GM13977 (cell line): ENCODE measurements around the gene BEX4.
"Not testable (repeated sequence)": the region's sequence is repeated elsewhere in the genome, so short reads cannot be mapped to it uniquely, and the experiment has no call there.

Experiments
- DNase-seq: peaks from one replicate; pipeline ENCODE4 v3.0.0; 2012; ENCODE audit warnings: low spot score
- in situ Hi-C: fragments of 300-500 bp; cut with MboI; formaldehyde crosslinking; loops from one replicate; pipeline ENCODE4 v1.12.0; 2022; ENCODE audit warnings: low sequenced_read_pairs, low pct_unique_long_range_greater_than_20kb, mixed read lengths, inconsistent platforms; ENCODE audit not compliant: unreplicated experiment
- TF ChIP-seq, protein P1 (sequence below): IDR thresholded peaks from 2 replicates; pipeline ENCODE4 v1.5.1; 2012; ENCODE audit warnings: mild to moderate bottlenecking, control low read depth; ENCODE audit not compliant: insufficient read depth; ENCODE audit errors: extremely low read depth, missing control alignments

Gene BEX4, protein sequence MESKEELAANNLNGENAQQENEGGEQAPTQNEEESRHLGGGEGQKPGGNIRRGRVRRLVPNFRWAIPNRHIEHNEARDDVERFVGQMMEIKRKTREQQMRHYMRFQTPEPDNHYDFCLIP

GRCh38 chrX:103214870-103215424 is at the start of gene BEX4:
TSS of gene BEX4 (plus strand) at chrX:103215108. CDS start at chrX:103216154, 1,046 bp downstream.
- TF ChIP-seq, protein P1, sequence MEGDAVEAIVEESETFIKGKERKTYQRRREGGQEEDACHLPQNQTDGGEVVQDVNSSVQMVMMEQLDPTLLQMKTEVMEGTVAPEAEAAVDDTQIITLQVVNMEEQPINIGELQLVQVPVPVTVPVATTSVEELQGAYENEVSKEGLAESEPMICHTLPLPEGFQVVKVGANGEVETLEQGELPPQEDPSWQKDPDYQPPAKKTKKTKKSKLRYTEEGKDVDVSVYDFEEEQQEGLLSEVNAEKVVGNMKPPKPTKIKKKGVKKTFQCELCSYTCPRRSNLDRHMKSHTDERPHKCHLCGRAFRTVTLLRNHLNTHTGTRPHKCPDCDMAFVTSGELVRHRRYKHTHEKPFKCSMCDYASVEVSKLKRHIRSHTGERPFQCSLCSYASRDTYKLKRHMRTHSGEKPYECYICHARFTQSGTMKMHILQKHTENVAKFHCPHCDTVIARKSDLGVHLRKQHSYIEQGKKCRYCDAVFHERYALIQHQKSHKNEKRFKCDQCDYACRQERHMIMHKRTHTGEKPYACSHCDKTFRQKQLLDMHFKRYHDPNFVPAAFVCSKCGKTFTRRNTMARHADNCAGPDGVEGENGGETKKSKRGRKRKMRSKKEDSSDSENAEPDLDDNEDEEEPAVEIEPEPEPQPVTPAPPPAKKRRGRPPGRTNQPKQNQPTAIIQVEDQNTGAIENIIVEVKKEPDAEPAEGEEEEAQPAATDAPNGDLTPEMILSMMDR = no peak
- in situ Hi-C loops = loop anchor here (25.0 kb wide), 1 partner anchor 247 kb away; no protein-coding TSS in a partner anchor

DNA sequence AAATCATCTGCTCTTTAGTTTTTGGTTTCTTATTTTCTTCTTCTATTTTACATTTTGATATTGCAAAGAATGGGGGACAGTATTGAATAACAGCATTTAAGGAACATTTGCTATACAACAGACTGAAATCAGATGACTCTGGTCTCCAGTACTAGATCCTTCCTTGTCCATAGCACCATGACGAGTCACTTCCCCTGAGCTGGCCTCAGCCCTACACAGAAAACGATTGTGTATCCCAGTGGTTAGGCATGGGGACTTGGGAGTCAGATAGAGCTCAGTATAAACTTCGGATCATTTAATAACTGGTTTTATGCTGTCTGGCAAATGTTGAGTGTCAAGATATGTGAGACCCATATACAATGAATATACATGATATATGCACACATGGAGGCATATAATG is 44.7 kb upstream of the BEX4 start:
- TF ChIP-seq, protein P1 = no peak
- in situ Hi-C loops = no loop called here
- no peak for DNase-seq

More at GRCh38 chrX:103214870-103215424, at the start of gene BEX4:
- peak; percentile 78 for DNase-seq

DNA sequence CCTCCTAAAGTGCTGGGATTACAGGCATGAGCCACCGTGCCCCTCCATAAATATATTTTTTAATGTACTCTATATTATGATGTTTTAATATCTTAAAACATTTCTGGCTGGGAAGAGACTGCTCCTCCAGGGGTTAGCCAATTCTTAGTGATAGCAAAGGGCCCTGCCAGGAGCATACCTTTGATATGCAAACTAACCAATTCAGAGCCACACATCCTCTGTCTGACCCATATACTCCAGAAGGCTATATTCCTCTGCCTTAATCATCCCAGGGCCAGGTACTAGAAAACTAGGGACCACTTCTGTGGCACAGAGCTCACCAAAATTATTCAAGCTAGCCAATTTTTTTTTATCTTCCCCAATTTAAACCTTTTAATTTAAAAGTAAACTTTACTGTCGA is 43.6 kb upstream of the BEX4 start:
- in situ Hi-C loops = no loop called here
- DNase-seq = no peak
- TF ChIP-seq, protein P1 = no peak

DNA sequence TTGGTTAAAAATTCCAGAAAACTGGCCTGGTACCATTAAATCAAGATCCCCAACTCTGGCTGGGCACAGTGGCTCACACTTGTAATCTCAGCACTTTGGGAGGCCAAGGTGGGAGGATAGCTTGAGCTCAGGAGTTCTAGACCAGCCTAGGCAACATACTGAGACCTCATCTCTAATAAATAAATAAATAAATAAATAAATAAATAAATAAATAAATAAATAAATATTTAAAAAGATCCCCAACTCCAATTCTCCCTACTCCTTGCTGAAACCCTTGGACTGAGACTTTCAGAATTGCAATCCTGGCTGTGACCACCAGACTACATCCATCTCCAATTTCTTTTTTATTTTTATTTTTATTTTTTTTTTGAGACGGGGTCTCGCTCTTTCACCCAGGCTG is 39.7 kb upstream of the BEX4 start:
- in situ Hi-C loops, DNase-seq: not testable (repeated sequence)

- DNase-seq = peak; percentile 60
- in situ Hi-C loops = no loop called here
- TF ChIP-seq, protein P1 = peak; percentile 75
Measured at GRCh38 chrX:103175944-103176753, 38.8 kb upstream of the BEX4 start.

DNA sequence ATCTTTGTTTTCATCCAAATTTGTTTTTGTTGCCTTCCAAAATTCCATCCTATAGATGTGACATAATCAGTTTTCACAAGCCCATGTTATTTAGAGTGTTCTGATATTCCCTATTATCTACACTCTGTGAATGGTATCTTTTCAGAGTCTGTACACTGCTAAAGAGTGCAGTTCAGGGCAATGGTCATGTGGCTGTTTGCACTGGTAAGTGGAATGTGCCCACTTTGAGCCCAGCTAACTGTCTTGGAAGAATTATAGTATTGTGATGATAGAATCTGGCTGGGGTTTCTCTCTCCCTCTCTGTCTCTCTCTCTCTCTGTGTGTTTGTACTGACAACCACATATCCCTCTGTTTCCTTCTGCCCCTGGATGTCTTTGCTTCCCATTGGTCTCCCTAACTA is 37.4 kb upstream of the BEX4 start:
- TF ChIP-seq, protein P1 = no peak
- in situ Hi-C loops = no loop called here

GRCh38 chrX:103183912-103184311 is 31.0 kb upstream of the BEX4 start:
- in situ Hi-C loops = no loop called here
- TF ChIP-seq, protein P1 = no peak
- no peak for DNase-seq

More for the DNA sequence above, 37.4 kb upstream of the BEX4 start:
- DNase-seq = no peak
